Measurements from ENCODE around the gene KNTC1. TPM values are rescaled to one million over a fixed set of nuclear protein-coding genes. Genes with fewer than 3 reads are reported as not detected.
A peak's percentile ranks its signal among the peaks of the same experiment; 100 is the strongest.

KNTC1 gene
- total and polyA plus RNA-seq, 11 donors: 2.1 to 10.4 (median 2.8) TPM

DNA sequence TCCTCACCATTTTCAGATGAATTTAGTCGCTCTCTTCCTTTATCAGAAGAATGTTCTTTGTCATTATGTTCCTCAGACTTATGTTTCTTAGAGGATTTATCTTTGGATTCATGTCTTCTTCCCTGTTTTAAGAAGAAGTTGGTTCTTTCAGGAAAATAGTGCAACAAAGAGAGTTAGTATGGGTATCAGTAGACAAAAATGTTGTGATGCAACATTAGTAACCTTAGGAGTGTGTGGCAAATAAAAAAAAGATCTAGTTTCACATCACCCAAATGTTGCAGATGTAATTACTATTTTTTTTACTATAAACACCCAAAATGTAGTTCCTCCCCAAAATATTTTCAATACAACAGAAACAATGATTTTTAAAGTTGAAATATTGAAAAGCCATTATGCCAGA, 8.1 kb upstream of the KNTC1 start:
- Histone ChIP-seq H3K27me3 (no peaks in the 10 kb centered on the region), H3K36me3 (peaks cover 8 to 100% (median 86%) of the 10 kb centered on the region in 9 donors), H3K9me3 (no peaks in the 10 kb centered on the region), H3K4me1 (peaks cover 6 to 29% (median 23%) of the 10 kb centered on the region in 12 donors), H3K4me3 (no peak overlapping the region), H3K27ac (no peak overlapping the region)
- WGBS, 4 donors: 95 to 100% (median 99%) methylated on average over 1 of the region's 1 CpG
- intact Hi-C loops (cut with DNase I): no loop called here
- ATAC-seq (no peak), DNase-seq (no peak)
- TF ChIP-seq POLR2A (IDR thresholded peaks at IDR 0.05): no peak
- TF ChIP-seq, protein P1, sequence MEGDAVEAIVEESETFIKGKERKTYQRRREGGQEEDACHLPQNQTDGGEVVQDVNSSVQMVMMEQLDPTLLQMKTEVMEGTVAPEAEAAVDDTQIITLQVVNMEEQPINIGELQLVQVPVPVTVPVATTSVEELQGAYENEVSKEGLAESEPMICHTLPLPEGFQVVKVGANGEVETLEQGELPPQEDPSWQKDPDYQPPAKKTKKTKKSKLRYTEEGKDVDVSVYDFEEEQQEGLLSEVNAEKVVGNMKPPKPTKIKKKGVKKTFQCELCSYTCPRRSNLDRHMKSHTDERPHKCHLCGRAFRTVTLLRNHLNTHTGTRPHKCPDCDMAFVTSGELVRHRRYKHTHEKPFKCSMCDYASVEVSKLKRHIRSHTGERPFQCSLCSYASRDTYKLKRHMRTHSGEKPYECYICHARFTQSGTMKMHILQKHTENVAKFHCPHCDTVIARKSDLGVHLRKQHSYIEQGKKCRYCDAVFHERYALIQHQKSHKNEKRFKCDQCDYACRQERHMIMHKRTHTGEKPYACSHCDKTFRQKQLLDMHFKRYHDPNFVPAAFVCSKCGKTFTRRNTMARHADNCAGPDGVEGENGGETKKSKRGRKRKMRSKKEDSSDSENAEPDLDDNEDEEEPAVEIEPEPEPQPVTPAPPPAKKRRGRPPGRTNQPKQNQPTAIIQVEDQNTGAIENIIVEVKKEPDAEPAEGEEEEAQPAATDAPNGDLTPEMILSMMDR (IDR thresholded peaks at IDR 0.05): no peak

DNA sequence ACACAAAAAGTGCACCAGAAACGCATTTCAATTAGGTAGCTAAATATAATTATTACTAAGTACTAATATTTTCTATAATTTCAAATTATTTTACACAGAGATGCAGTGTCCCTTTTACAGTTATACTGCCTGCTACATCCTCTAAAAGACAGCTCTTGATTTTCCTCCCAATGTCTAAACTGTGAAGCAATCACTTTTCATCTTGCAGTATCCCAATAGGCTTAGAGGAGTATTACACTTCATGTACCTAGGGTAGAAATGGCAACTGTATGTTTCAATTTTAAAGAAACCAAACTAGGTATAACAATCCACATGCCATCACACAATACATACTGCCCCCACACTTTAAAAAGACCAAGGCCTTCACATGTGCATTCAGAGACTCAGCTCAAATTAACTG, 7.6 kb upstream of the KNTC1 start:
- intact Hi-C loops (cut with DNase I): no loop called here
- Histone ChIP-seq H3K4me1 (peaks cover 6 to 34% (median 28%) of the 10 kb centered on the region in 12 donors), H3K27ac (no peak overlapping the region), H3K4me3 (no peak overlapping the region), H3K27me3 (no peaks in the 10 kb centered on the region), H3K9me3 (no peaks in the 10 kb centered on the region), H3K36me3 (peaks cover 8 to 100% (median 84%) of the 10 kb centered on the region in 9 donors)
- WGBS, 4 donors: 80 to 83% (median 82%) methylated on average over 1 of the region's 1 CpG
- DNase-seq: no peak
- ATAC-seq: no peak
- TF ChIP-seq, protein P1 (IDR thresholded peaks at IDR 0.05): no peak
- TF ChIP-seq POLR2A (IDR thresholded peaks at IDR 0.05): no peak

DNA sequence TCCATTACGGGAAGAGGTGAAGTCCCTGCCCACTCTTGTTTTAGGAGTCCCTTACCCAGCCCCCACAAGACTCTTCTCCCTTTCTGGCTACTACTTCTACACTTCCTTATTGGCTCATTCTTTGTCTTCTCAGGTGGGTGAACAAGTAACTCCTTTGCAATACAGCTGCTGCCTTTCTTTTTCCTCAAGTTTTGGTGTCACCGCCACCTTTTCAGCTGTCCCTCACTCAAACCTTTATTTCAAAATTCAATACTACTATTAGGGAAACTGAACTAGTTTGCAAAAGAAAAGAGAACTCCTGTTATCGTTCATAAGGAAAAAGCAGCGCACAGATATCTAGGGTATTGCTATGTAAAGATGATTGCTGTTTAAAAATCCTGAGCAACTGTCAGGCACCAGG, 6.4 kb upstream of the KNTC1 start:
- Histone ChIP-seq H3K27me3 (no peaks in the 10 kb centered on the region), H3K27ac (no peak overlapping the region), H3K4me3 (no peak overlapping the region), H3K4me1 (peaks cover 9 to 44% (median 37%) of the 10 kb centered on the region in 12 donors), H3K36me3 (peaks cover 6 to 95% (median 77%) of the 10 kb centered on the region in 9 donors), H3K9me3 (no peaks in the 10 kb centered on the region)
- WGBS, 4 donors: 89 to 94% (median 93%) methylated on average over 4 of the region's 4 CpGs
- intact Hi-C loops (cut with DNase I): loop anchor here in 1 of 10 donors (10.0 kb wide), 1 partner anchor 234 kb away; the partner anchor contains the start of gene DENR
- TF ChIP-seq POLR2A (IDR thresholded peaks at IDR 0.05): no peak
- TF ChIP-seq, protein P1 (IDR thresholded peaks at IDR 0.05): no peak
- no peak for ATAC-seq
- DNase-seq: no peak

DNA sequence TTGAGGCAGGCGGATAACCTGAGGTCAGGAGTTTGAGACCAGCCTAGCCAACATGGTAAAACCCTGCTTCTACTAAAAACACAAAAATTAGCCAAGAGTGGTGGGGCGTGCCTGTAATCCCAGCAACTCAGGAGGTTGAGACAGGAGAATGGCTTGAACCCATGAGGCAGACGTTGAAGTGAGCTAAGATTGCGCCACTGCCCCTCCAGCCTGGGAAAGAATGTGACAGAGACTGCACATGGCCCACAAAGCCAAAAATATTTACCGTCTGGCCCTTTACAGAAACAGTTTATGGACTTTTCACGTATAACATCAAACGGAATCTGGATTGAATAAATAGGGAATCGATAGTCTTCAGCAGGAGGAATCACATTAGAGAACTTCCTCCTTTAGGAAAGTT, 3.8 kb upstream of the KNTC1 start:
- 46 to 48% (median 47%) methylated on average over 8 of the region's 8 CpGs for WGBS, 4 donors
- ATAC-seq (no peak), DNase-seq (no peak)
- Histone ChIP-seq H3K4me1 (peaks cover 12 to 52% (median 45%) of the 10 kb centered on the region in 12 donors), H3K9me3 (no peaks in the 10 kb centered on the region), H3K36me3 (peaks cover 0 to 69% (median 51%) of the 10 kb centered on the region in 9 donors), H3K27me3 (no peaks in the 10 kb centered on the region), H3K4me3 (peak overlapping the region in 7 of 12 donors; percentile 55 to 92 (median 76)), H3K27ac (peak overlapping the region in 2 of 12 donors; percentile 1 to 94)
- TF ChIP-seq POLR2A (IDR thresholded peaks at IDR 0.05): no peak
- TF ChIP-seq, protein P1 (IDR thresholded peaks at IDR 0.05): no peak
- intact Hi-C loops (cut with DNase I): loop anchor here in 1 of 10 donors (10.0 kb wide), 1 partner anchor 232 kb away; the partner anchor contains the start of gene DENR

Measured in heart left ventricle (tissue), 16 donors.